Measurements from ENCODE around the gene IGF2BP2.

IGF2BP2 gene

GRCh38 chr3:185744997-185745843, 79.6 kb downstream of the IGF2BP2 start:
- H3K27ac ChIP-seq, result no peak overlapping the region
- H3K4me3 ChIP-seq, result no peak overlapping the region
- no peak for DNase-seq (ENCODE audit: low spot score)
- no peak for TF ChIP-seq CTCF (IDR thresholded peaks at IDR 0.05)

- Histone ChIP-seq H3K4me3 (no peak overlapping the region), H3K27ac (no peak overlapping the region)
- no peak for TF ChIP-seq CTCF (IDR thresholded peaks at IDR 0.05)
- DNase-seq (ENCODE audit: low spot score), result no peak
Measured at GRCh38 chr3:185741586-185741985, 83.3 kb downstream of the IGF2BP2 start.

GRCh38 chr3:185740133-185740532, 84.7 kb downstream of the IGF2BP2 start:
- no peak overlapping the region for H3K27ac ChIP-seq
- DNase-seq (ENCODE audit: low spot score), result no peak
- no peak for TF ChIP-seq CTCF (IDR thresholded peaks at IDR 0.05)
- no peak overlapping the region for H3K4me3 ChIP-seq

- no peak for DNase-seq (ENCODE audit: low spot score)
- H3K4me3 ChIP-seq, result no peak overlapping the region
- no peak overlapping the region for H3K27ac ChIP-seq
- TF ChIP-seq CTCF (IDR thresholded peaks at IDR 0.05), result no peak
Measured at GRCh38 chr3:185739264-185739701, 85.6 kb downstream of the IGF2BP2 start.

GRCh38 chr3:185737740-185738680, 86.8 kb downstream of the IGF2BP2 start:
- no peak for TF ChIP-seq CTCF (IDR thresholded peaks at IDR 0.05)
- DNase-seq (ENCODE audit: low spot score), result no peak
- Histone ChIP-seq H3K4me3 (no peak overlapping the region), H3K27ac (no peak overlapping the region)

- H3K27ac ChIP-seq, result no peak overlapping the region
- no peak for TF ChIP-seq CTCF (IDR thresholded peaks at IDR 0.05)
- DNase-seq (ENCODE audit: low spot score), result no peak
Measured at GRCh38 chr3:185737020-185737419, 87.8 kb downstream of the IGF2BP2 start.

More at GRCh38 chr3:185737020-185737419, 87.8 kb downstream of the IGF2BP2 start:
- no peak overlapping the region for H3K4me3 ChIP-seq

All from coronary artery (tissue), 2 donors.